Measurements from ENCODE around the gene RPS15.

The RPS15 gene

DNA sequence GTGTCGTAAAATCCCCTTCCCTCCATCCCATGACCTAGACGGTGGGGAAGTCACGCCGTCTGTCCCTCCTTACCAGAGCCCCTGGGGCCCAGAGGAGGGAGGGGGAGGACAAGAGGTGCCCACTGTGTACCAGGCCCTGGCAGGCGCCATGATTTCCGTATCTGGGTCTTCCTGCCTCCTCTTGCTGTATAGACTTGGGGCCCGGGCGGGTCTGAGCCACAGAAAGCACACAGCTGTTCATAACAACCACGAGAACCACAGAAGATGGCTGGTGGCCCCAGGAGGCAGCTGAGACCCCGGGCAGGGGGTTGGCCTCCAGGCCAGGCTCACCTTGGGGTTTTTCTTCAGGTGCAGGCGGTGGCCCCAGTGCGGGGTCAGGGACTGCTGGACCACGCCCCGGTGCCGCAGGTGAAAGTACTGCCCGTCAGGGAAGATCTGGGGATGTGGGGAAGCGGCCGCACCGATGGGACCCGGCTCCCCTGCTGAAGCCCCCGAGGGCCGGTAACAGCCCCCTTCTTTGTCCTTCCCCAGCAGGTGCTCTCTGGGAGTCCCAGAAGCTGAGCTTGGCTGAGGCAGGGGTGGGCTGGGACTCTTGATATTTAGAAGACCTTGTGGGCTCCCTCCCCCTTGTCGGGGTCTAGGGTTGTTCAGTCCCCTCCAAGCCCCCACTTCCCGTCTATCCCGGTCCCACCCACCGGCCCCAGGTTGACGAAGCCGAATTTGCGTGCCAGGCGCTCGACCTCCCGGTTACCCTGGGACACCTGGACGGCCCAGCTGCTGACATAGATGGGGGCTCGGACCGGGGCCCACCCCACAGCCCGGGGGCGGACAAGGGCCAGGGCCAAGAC, 51.5 kb downstream of the RPS15 start:
- DNase-seq: no peak

Measured in SHP77 (cell line).